Left ventricle myocardium inferior (tissue), 1 donor: ENCODE data around the gene IZUMO1. TPM values are rescaled to one million over a fixed set of nuclear protein-coding genes. Genes with fewer than 3 reads are reported as not detected.

Experiments used
- DNase-seq: peaks from one replicate; pipeline ENCODE4 v3.0.0-alpha.2; 2020
- H3K27ac ChIP-seq: fragments of 200-600 bp; replicated peaks from 2 replicates; pipeline ENCODE4 v1.8.0; 2021
- H3K27me3 ChIP-seq: fragments of 200-600 bp; 2 replicates; pipeline ENCODE4 v1.8.0; 2021; ENCODE audit warnings: low read depth
- H3K36me3 ChIP-seq: fragments of 200-600 bp; 2 replicates; pipeline ENCODE4 v1.8.0; 2021
- H3K4me1 ChIP-seq: fragments of 200-600 bp; 2 replicates; pipeline ENCODE4 v1.8.0; 2021
- H3K4me3 ChIP-seq: fragments of 200-600 bp; 2 replicates; pipeline ENCODE4 v1.8.0; 2021; ENCODE audit warnings: mild to moderate bottlenecking, moderate library complexity
- H3K9me3 ChIP-seq: fragments of 200-600 bp; replicated peaks from 2 replicates; pipeline ENCODE4 v1.8.0; 2021
- intact Hi-C: fragments of 100-400 bp; cut with micrococcal nuclease; formaldehyde crosslinking; loops from one replicate; pipeline ENCODE4 v1.11.0; 2022
- total RNA-seq: library from RNA; stranded (reverse); fragmentation: NEBNext Ultra II Directional; extraction: Animal tissue kit (Norgen Biotek cat#: 25700); gene quantifications from one replicate; pipeline ENCODE4 v1.2.1, GENCODE V29; 2021
- TF ChIP-seq, protein P1 (sequence below): fragments of 200-600 bp; IDR thresholded peaks from 2 replicates; pipeline ENCODE4 v1.8.0; 2021; ENCODE audit warnings: antibody characterized with exemption, mild to moderate bottlenecking, borderline replicate concordance
- donor health status: DM: no; HTN: yes; CAD: no; lungs with severe emphysema.

Gene IZUMO1
- total RNA-seq, 1 donor from 2014 or later, result 0.60 TPM

DNA sequence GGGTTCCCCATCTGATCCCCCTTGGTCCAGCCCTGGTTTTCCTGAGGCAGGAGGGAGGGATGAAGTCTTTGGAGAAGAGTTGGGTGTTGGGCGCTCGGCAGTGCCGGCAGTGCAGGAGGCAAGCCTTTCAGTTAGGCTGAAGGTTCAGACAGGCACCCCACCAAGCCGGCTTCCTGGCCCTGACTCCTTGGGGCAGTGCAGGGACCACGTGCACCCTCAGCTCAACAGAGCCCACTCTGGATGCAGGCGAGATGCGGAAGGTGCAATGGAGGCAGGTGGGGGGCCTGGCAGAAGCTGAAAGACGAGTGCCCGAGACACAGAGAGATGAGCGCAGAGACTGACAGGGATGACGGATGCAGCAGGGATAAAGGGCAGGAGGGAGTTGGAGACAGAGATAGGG lies 38.2 kb downstream of the IZUMO1 start:
- TF ChIP-seq, protein P1, sequence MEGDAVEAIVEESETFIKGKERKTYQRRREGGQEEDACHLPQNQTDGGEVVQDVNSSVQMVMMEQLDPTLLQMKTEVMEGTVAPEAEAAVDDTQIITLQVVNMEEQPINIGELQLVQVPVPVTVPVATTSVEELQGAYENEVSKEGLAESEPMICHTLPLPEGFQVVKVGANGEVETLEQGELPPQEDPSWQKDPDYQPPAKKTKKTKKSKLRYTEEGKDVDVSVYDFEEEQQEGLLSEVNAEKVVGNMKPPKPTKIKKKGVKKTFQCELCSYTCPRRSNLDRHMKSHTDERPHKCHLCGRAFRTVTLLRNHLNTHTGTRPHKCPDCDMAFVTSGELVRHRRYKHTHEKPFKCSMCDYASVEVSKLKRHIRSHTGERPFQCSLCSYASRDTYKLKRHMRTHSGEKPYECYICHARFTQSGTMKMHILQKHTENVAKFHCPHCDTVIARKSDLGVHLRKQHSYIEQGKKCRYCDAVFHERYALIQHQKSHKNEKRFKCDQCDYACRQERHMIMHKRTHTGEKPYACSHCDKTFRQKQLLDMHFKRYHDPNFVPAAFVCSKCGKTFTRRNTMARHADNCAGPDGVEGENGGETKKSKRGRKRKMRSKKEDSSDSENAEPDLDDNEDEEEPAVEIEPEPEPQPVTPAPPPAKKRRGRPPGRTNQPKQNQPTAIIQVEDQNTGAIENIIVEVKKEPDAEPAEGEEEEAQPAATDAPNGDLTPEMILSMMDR, result no peak
- no peak overlapping the region for H3K27ac ChIP-seq
- no peaks in the 10 kb centered on the region for H3K27me3 ChIP-seq
- peaks cover 9% of the 10 kb centered on the region for H3K4me1 ChIP-seq
- intact Hi-C loops, result no loop called here
- H3K9me3 ChIP-seq, result peaks cover 6% of the 10 kb centered on the region
- H3K4me3 ChIP-seq, result no peak overlapping the region
- DNase-seq, result no peak
- H3K36me3 ChIP-seq, result peaks cover 10% of the 10 kb centered on the region

DNA sequence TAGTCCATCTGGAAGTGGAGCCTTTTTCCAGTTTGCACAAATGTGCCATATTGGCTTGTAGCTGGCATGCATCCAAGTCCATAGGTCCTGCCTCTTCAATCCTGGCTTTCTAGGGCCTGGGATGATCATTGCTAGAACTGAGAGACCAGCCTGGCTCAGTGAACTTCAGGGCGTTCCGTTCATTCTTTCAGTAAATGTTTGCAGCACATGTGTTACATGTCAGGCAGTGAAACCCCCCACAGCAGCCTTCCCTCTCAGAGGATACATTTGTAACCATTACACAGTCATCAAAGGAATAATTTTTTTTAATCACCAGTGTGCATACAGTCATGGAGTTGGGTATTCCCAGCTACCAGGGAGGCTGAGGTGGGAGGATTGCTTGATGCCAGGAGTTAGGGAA lies 41.3 kb downstream of the IZUMO1 start:
- H3K4me1 ChIP-seq, result no peaks in the 10 kb centered on the region
- H3K4me3 ChIP-seq, result no peak overlapping the region
- no peaks in the 10 kb centered on the region for H3K27me3 ChIP-seq
- intact Hi-C loops, result no loop called here
- no peak for DNase-seq
- TF ChIP-seq, protein P1, result no peak
- no peak overlapping the region for H3K27ac ChIP-seq
- peaks cover 21% of the 10 kb centered on the region for H3K36me3 ChIP-seq
- H3K9me3 ChIP-seq, result no peaks in the 10 kb centered on the region

DNA sequence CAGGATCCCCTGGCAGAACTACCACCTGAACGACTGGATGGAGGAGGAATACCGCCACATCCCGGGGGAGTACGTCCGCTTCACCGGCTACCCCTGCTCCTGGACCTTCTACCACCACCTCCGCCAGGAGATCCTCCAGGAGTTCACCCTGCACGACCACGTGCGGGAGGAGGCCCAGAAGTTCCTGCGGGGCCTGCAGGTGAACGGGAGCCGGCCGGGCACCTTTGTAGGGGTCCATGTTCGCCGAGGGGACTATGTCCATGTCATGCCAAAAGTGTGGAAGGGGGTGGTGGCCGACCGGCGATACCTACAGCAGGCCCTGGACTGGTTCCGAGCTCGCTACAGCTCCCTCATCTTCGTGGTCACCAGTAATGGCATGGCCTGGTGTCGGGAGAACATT lies 43.4 kb downstream of the IZUMO1 start:
- Histone ChIP-seq H3K27me3 (no peaks in the 10 kb centered on the region), H3K27ac (no peak overlapping the region), H3K9me3 (no peaks in the 10 kb centered on the region), H3K4me1 (no peaks in the 10 kb centered on the region), H3K4me3 (no peak overlapping the region), H3K36me3 (peaks cover 21% of the 10 kb centered on the region)
- TF ChIP-seq, protein P1, result no peak
- intact Hi-C loops, result no loop called here
- no peak for DNase-seq

DNA sequence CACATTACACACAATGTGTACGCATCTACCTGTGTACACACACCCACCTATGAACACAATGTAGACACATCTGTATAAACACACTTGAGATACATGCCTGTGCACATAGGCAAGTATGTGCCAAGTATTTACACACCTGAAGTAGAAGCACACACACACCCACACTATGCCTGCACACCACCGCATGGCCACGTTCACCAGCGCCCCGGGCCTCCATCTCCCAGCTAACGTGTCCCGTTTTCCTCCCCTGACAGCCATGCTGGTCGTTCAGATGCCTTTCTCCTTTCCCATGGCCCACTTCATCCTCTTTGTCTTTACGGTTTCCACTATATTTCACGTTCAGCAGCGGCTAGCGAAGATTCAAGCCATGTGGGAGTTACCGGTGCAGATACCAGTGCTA lies 44.0 kb downstream of the IZUMO1 start:
- DNase-seq, result no peak
- no peak overlapping the region for H3K27ac ChIP-seq
- TF ChIP-seq, protein P1, result no peak
- no peak overlapping the region for H3K4me3 ChIP-seq
- peaks cover 21% of the 10 kb centered on the region for H3K36me3 ChIP-seq
- peaks cover under 1% of the 10 kb centered on the region for H3K27me3 ChIP-seq
- no peaks in the 10 kb centered on the region for H3K9me3 ChIP-seq
- intact Hi-C loops, result no loop called here
- no peaks in the 10 kb centered on the region for H3K4me1 ChIP-seq

DNA sequence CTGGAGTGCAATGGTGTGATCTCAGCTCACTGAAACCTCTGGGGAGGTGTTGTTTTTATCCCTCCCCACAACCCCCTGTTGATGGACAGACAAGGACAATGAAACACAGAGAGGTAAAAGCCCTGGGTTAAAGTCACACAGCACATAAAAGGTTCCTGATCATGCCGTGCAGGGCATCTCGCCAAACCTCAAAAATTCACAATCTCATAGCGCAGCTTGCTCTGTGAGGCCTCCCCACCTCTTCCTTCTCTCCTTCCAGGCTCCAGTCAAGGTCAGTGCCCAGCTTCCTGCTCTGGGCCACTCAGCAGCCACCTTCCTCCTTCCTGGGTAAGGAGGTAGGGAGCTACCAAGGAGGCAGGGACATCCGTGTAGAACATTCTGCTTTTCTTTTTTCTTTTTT lies 48.7 kb downstream of the IZUMO1 start:
- peaks cover 8% of the 10 kb centered on the region for H3K36me3 ChIP-seq
- peaks cover 15% of the 10 kb centered on the region for H3K4me1 ChIP-seq
- no peak overlapping the region for H3K27ac ChIP-seq
- TF ChIP-seq, protein P1, result no peak
- peaks cover 26% of the 10 kb centered on the region for H3K27me3 ChIP-seq
- DNase-seq, result no peak
- H3K4me3 ChIP-seq, result no peak overlapping the region
- H3K9me3 ChIP-seq, result no peaks in the 10 kb centered on the region
- intact Hi-C loops, result no loop called here
